ENCODE measurements around the gene MED16. TPM values are rescaled to one million over a fixed set of nuclear protein-coding genes. Genes with fewer than 3 reads are reported as not detected.
A peak's percentile ranks its signal among the peaks of the same experiment; 100 is the strongest.

Gene MED16
- total RNA-seq, 1 donor from 2014 or later: 74.2 TPM

- no peak overlapping the region for H3K27ac Mint-ChIP-seq
- no peaks in the 10 kb centered on the region for H3K9me3 Mint-ChIP-seq
- H3K4me3 Mint-ChIP-seq: peak overlapping the region; percentile 34
- no peaks in the 10 kb centered on the region for H3K36me3 Mint-ChIP-seq
- no peak for TF ChIP-seq CTCF (conservative IDR thresholded peaks at IDR 0.05)
- H3K4me1 Mint-ChIP-seq (ENCODE audit: unreplicated experiment): peaks cover 5% of the 10 kb centered on the region
- no peak for DNase-seq (ENCODE audit: extremely low spot score, unreplicated experiment)
- peaks cover 28% of the 10 kb centered on the region for H3K27me3 Mint-ChIP-seq
Observed at GRCh38 chr19:919199-920050, 26.4 kb upstream of the MED16 start.

GRCh38 chr19:918481-919198 lies 25.7 kb upstream of the MED16 start:
- H3K36me3 Mint-ChIP-seq: no peaks in the 10 kb centered on the region
- H3K27ac Mint-ChIP-seq: no peak overlapping the region
- H3K27me3 Mint-ChIP-seq: peaks cover 28% of the 10 kb centered on the region
- DNase-seq (ENCODE audit: extremely low spot score, unreplicated experiment): no peak
- no peak for TF ChIP-seq CTCF (conservative IDR thresholded peaks at IDR 0.05)
- H3K4me1 Mint-ChIP-seq (ENCODE audit: unreplicated experiment): peaks cover 5% of the 10 kb centered on the region
- no peaks in the 10 kb centered on the region for H3K9me3 Mint-ChIP-seq
- peak overlapping the region; percentile 22 for H3K4me3 Mint-ChIP-seq

- H3K36me3 Mint-ChIP-seq: no peaks in the 10 kb centered on the region
- peaks cover 5% of the 10 kb centered on the region for H3K4me1 Mint-ChIP-seq (ENCODE audit: unreplicated experiment)
- peak overlapping the region; percentile 70 for H3K4me3 Mint-ChIP-seq
- H3K27me3 Mint-ChIP-seq: peaks cover 28% of the 10 kb centered on the region
- H3K9me3 Mint-ChIP-seq: no peaks in the 10 kb centered on the region
- H3K27ac Mint-ChIP-seq: no peak overlapping the region
- no peak for TF ChIP-seq CTCF (conservative IDR thresholded peaks at IDR 0.05)
- no peak for DNase-seq (ENCODE audit: extremely low spot score, unreplicated experiment)
Observed at GRCh38 chr19:918152-918437, 25.1 kb upstream of the MED16 start.

DNA sequence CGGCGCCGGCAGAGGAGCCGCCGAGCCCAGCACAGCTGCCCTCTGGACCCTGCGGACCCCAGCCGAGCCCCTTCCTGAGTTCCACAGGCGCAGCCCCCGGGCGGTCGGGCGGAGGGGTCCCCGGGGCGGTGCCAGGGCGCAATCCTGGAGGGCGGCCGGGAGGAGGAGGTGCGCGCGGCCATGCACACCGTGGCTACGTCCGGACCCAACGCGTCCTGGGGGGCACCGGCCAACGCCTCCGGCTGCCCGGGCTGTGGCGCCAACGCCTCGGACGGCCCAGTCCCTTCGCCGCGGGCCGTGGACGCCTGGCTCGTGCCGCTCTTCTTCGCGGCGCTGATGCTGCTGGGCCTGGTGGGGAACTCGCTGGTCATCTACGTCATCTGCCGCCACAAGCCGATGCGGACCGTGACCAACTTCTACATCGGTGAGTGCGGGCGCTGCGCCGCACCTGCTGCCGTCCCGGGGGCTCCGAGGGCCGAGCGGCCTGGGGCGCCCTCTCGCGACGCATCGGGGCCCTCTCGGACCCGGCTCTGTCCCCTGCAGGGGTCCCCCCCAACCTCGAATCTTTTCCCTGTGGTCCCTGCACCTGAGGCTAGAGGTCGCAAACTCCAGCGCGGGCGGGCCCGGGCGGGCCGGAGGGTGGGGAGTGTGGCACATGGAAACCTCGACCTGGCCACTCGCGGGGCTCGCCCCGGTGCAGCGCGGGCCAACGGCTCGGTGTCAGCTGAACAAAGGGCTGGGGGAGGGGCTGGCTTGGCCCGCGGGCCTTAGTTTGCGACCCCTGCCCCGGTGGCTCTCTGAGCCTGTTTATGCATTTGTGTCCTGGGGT lies 24.6 kb upstream of the MED16 start, which contains the start of gene KISS1R:
TSS of gene KISS1R (plus strand) at position 11 of the 829 bp plus-strand sequence. CDS start at position 181, 170 bp downstream.
- DNase-seq (ENCODE audit: extremely low spot score, unreplicated experiment): peak; percentile 71
- TF ChIP-seq CTCF (conservative IDR thresholded peaks at IDR 0.05): peak; percentile 71
- Mint-ChIP-seq H3K27ac (no peak within 1 kb of the TSS), H3K27me3 (peaks cover 28% of the 10 kb centered on the region), H3K4me3 (peak within 1 kb of the TSS; percentile 70), H3K36me3 (no peaks in the 10 kb centered on the region), H3K9me3 (no peaks in the 10 kb centered on the region), H3K4me1 (ENCODE audit: unreplicated experiment) (peaks cover 5% of the 10 kb centered on the region)

DNA sequence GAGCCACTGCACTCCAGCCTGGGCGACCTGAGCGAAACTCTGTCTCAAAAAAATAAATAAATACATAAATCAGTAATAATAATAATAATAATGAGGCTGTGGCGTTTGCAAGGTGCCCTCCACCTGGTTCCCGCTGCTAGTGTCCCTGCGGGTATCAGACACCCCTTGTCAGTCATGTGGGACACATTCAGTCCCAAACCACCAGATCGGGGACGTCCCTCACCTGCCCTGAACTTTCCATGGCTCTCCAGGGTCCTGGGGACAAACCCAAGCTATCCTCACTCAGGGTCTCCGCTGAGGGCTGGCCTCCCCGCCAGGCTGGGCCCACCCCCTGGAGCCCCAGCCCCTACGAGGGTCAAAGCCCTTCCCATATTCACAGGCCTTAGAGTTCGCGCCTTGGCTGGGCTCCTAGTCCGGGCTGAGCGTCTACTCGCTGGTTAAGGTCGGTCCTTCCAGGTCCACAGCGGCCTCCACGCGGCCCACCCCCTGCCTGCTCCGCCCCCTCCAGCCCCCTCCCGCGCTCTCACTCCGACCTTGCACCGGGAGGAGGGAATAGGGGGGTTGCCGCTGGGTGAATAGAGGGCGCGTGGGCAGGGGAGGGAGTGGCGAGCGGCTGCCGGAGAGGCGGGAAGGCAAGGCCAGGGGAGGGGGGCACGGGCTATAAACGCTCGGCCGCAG lies 23.8 kb upstream of the MED16 start:
- no peak overlapping the region for H3K4me3 Mint-ChIP-seq
- H3K9me3 Mint-ChIP-seq: no peaks in the 10 kb centered on the region
- no peak for TF ChIP-seq CTCF (conservative IDR thresholded peaks at IDR 0.05)
- H3K27me3 Mint-ChIP-seq: peaks cover 28% of the 10 kb centered on the region
- peaks cover 1% of the 10 kb centered on the region for H3K4me1 Mint-ChIP-seq (ENCODE audit: unreplicated experiment)
- H3K36me3 Mint-ChIP-seq: no peaks in the 10 kb centered on the region
- H3K27ac Mint-ChIP-seq: no peak overlapping the region
- DNase-seq (ENCODE audit: extremely low spot score, unreplicated experiment): peak; percentile 70

Measured in type B pancreatic cell (in vitro differentiated cells).